Mucosa of descending colon (tissue), 3 donors: ENCODE results near the gene SLC39A7. TPM values are rescaled to one million over a fixed set of nuclear protein-coding genes. Genes with fewer than 3 reads are reported as not detected.
A peak's percentile ranks its signal among the peaks of the same experiment; 100 is the strongest.

Experiments
- ATAC-seq: fragments of 200-7000 bp; cut with Tn5 transposase; one replicate; pipeline ENCODE4 v1.9.1; 2020; ENCODE audit warnings: mild to moderate bottlenecking, moderate library complexity
- DNase-seq, 3 donors: peaks; one replicate each; pipeline ENCODE4 v3.0.0-alpha.2; 2020
- H3K36me3 ChIP-seq: fragments of 200-600 bp; one replicate; pipeline ENCODE4 v1.8.0; 2021; ENCODE audit warnings: low read depth, mild to moderate bottlenecking
- H3K4me1 ChIP-seq: fragments of 200-600 bp; one replicate; pipeline ENCODE4 v1.8.0; 2021; ENCODE audit warnings: low read depth, mild to moderate bottlenecking
- H3K4me3 ChIP-seq: fragments of 200-600 bp; one replicate; pipeline ENCODE4 v1.8.0; 2021; ENCODE audit warnings: mild to moderate bottlenecking
- H3K9me3 ChIP-seq: fragments of 200-600 bp; one replicate; pipeline ENCODE4 v1.8.0; 2021; ENCODE audit warnings: mild to moderate bottlenecking
- intact Hi-C, 2 donors: fragments of 100-400 bp; cut with DNase I in 1 of 2; cut with micrococcal nuclease in 1 of 2; formaldehyde crosslinking; loops; one replicate each; pipeline versions ENCODE4 v1.11.0 to v1.11.1; 2022; cut with DNase I, micrococcal nuclease
- total RNA-seq, 3 donors: library from RNA; stranded (reverse); fragmentation: NEBNext Ultra II Directional in 2 of 3; extraction: Animal tissue kit (Norgen Biotek cat#: 25700) in 2 of 3; gene quantifications; one replicate each; pipeline versions ENCODE4 v1.2.1 to v1.2.4, GENCODE V29; 2021 to 2023
- TF ChIP-seq, protein P1 (sequence below): fragments of 200-600 bp; IDR thresholded peaks from one replicate; pipeline ENCODE4 v1.8.0; 2022; ENCODE audit warnings: antibody characterized with exemption, mild to moderate bottlenecking
- donor health status: DM: no; HTN: no; CAD: no; lungs with moderate emphysema.
- donor health status: DM: no; HTN: no; CAD: no.
- donor health status: DM: no; HTN: yes; CAD: no.

Gene SLC39A7
- total RNA-seq, 3 donors from 2014 or later = 96.9 to 159 (median 106) TPM

DNA sequence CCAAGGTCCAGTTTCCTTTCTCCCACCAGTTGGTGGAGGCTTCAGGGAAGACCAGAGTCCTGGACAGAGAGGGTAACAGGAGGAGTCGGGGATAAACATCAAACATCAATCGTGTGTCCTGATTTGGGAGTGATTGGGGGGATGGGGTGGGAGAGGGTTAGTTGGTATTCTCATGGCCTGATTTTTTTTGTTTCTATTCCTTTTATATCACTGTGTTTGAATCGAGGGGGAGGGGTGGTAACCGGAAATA lies 3.4 kb downstream of the SLC39A7 start:
- ATAC-seq (no peak), DNase-seq (no peak)
- intact Hi-C loops = no loop called here
- Histone ChIP-seq H3K36me3 (no peaks in the 10 kb centered on the region), H3K4me3 (peak overlapping the region; percentile 57), H3K9me3 (no peaks in the 10 kb centered on the region), H3K4me1 (peaks cover 36% of the 10 kb centered on the region)
- TF ChIP-seq, protein P1, sequence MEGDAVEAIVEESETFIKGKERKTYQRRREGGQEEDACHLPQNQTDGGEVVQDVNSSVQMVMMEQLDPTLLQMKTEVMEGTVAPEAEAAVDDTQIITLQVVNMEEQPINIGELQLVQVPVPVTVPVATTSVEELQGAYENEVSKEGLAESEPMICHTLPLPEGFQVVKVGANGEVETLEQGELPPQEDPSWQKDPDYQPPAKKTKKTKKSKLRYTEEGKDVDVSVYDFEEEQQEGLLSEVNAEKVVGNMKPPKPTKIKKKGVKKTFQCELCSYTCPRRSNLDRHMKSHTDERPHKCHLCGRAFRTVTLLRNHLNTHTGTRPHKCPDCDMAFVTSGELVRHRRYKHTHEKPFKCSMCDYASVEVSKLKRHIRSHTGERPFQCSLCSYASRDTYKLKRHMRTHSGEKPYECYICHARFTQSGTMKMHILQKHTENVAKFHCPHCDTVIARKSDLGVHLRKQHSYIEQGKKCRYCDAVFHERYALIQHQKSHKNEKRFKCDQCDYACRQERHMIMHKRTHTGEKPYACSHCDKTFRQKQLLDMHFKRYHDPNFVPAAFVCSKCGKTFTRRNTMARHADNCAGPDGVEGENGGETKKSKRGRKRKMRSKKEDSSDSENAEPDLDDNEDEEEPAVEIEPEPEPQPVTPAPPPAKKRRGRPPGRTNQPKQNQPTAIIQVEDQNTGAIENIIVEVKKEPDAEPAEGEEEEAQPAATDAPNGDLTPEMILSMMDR = no peak

DNA sequence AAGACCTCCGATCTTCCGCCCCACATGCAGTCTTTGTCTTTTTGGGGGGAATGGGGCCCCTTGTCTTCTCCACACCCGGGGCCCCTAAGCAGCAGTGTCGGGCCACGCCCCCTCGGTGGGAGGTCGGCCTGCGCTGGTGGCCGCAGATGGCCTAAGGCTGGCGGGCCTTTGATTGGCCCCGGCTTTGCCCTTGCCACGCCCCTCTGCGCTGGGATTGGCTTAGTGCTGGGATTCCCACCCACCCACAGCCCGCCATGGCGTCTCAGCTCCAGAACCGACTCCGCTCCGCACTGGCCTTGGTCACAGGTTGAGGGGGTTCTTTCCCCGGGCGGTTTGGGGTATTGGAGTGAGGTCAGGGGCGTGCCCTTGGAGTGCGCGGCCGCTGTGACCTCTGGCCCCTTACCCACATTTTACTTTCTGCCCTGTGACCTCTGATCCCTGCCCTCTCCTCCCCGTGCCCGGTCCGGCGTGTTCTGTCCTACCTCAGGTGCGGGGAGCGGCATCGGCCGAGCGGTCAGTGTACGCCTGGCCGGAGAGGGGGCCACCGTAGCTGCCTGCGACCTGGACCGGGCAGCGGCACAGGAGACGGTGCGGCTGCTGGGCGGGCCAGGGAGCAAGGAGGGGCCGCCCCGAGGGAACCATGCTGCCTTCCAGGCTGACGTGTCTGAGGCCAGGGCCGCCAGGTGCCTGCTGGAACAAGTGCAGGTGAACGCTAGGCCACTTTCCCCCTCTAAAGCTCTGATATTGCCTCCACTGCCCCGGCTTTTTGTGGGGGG lies 3.9 kb downstream of the SLC39A7 start, which contains the start of gene HSD17B8:
HSD17B8 (plus strand) TSS at position 241 of the 776 bp plus-strand sequence; CDS start at position 255, 14 bp downstream.
- H3K4me1 ChIP-seq = peaks cover 33% of the 10 kb centered on the region
- no peaks in the 10 kb centered on the region for H3K9me3 ChIP-seq
- DNase-seq (peak; percentile 97 to 98 (median 97)), ATAC-seq (peak; percentile 74)
- no peaks in the 10 kb centered on the region for H3K36me3 ChIP-seq
- TF ChIP-seq, protein P1 = no peak
- intact Hi-C loops = no loop called here
- H3K4me3 ChIP-seq = peak within 1 kb of the TSS; percentile 57

GRCh38 chr6:33205191-33206026 lies 4.7 kb downstream of the SLC39A7 start:
- TF ChIP-seq, protein P1 = no peak
- no peak for ATAC-seq
- intact Hi-C loops = no loop called here
- Histone ChIP-seq H3K9me3 (no peaks in the 10 kb centered on the region), H3K4me3 (no peak overlapping the region), H3K4me1 (peaks cover 33% of the 10 kb centered on the region), H3K36me3 (no peaks in the 10 kb centered on the region)
- no peak for DNase-seq

GRCh38 chr6:33206027-33206863 lies 5.6 kb downstream of the SLC39A7 start:
- intact Hi-C loops = no loop called here
- DNase-seq = no peak
- Histone ChIP-seq H3K4me1 (peaks cover 33% of the 10 kb centered on the region), H3K4me3 (no peak overlapping the region), H3K9me3 (no peaks in the 10 kb centered on the region), H3K36me3 (no peaks in the 10 kb centered on the region)
- no peak for ATAC-seq
- TF ChIP-seq, protein P1 = no peak

DNA sequence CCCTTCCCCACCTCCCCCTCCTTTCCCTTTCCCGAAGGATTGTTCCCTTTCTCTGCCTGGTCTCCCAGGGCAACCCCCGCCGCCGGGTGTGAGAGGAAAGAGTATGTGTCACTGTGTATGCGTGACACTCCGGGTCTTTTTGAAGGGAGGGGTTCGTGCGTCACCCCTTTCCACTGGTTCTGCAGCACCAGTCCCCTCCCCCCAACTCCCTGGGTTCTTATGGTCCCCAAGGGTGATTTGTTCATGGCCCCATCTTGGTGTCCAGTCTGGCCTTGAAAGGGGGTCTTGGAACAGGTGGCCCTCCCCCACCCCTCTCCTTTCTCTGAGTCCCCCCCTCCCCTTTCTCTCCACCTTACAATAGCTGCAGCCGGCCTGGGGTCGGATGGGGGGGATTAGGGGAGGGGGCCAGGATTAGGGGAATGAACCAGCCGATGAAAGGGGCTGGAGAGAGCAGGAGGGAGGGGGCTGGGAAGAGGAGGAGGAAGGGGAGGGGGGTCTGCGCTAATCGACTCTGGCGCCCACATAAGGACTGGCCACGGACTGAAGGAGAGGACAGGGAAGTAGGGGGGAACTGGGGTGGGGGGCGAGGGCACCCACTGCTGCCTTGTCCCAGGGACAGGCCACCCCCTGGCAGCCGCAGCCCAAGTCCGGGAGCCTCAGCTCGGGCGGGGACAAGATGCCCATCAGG lies 6.3 kb downstream of the SLC39A7 start:
- ATAC-seq = no peak
- H3K36me3 ChIP-seq = no peaks in the 10 kb centered on the region
- no peaks in the 10 kb centered on the region for H3K9me3 ChIP-seq
- no peak overlapping the region for H3K4me3 ChIP-seq
- intact Hi-C loops = no loop called here
- DNase-seq = peak in 2 of 3 donors; percentile 50 to 63
- TF ChIP-seq, protein P1 = no peak
- H3K4me1 ChIP-seq = peaks cover 25% of the 10 kb centered on the region
